NCI-H748 (cell line): Measurements from ENCODE around the gene ANKRD17.
A peak's percentile ranks its signal among the peaks of the same experiment; 100 is the strongest.
"Not testable (repeated sequence)": the region's sequence is repeated elsewhere in the genome, so short reads cannot be mapped to it uniquely, and the experiment has no call there.

Experiments used
- DNase-seq: peaks from one replicate; lab custom pipeline; 2025; ENCODE audit not compliant: unreplicated experiment; lab: John Stamatoyannopoulos, UW

The ANKRD17 gene

DNA sequence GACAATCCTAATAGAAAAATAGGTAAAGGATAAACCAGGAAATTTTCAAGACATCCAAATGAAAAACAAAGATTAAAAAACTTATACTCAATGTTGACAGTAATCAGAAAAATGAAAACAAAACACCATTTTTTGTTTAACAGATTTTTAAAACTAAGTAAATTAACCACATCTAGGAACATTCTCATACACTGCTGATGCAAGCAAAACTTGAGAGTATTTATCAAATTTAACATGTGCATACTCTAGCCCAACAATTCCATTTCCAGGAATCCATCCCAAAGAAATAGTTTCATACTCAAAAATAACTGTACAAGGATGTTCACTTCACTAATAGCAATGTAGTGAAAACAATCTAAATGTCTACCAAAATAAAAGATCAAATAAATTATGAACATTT lies 11.5 kb downstream of the ANKRD17 start:
- DNase-seq = no peak

DNA sequence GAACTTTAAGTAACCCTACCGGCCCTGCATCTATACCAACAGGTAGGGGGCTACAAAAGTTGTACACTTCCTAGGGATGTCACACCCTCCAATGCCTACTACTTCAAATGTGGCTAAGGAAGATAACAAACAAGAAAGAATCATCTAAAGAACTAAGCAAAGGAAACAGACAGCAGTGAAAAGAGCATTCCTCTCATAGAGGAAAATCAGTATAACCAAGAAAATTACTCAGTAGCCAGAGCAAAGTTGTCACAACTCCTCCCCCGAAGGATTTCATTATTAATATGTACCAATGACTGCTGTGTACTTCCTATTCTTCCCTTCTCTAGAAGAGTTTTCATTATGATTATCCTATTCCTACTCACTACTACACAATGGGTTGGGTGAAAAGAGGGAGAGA lies 12.6 kb downstream of the ANKRD17 start:
- DNase-seq = no peak

DNA sequence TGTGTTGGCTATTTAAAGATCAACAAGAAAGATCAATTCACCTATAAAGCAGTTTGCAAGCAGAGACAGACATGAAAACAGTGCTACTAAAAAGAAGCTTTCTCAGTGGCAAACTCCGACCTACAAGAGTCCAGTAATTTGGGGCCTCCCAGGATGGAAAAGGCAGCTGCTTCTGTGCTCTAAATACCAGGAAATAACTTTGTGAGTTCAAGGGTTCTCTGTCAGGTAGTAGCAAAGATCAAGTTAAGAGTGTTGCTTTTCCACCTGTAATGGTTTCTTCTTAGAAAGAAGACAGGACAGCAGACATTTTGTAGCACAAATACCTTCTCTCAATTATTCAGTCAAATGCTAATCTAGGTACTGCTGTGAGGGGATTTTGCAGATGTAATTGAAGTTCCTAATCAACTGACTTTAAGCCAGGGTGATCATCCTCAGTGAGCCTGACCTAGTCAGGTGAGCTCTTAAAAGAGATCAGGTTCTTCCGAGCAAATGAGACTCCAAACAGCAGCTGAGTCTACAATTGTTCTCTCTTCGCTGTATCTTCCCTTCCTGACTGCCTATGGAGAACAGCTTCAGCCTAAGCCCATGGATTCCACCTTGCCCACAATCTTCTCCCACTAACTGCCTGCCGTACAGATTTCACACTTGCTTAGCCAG lies 13.5 kb downstream of the ANKRD17 start:
- no peak for DNase-seq

- DNase-seq = no peak
These were observed 21.6 kb downstream of the ANKRD17 start for GRCh38 chr4:73237044-73237443.

GRCh38 chr4:73236151-73236550 lies 22.4 kb downstream of the ANKRD17 start:
- DNase-seq = no peak

GRCh38 chr4:73234712-73235111 lies 23.9 kb downstream of the ANKRD17 start:
- DNase-seq = no peak

GRCh38 chr4:73231518-73232487 lies 26.8 kb downstream of the ANKRD17 start:
- no peak for DNase-seq

DNA sequence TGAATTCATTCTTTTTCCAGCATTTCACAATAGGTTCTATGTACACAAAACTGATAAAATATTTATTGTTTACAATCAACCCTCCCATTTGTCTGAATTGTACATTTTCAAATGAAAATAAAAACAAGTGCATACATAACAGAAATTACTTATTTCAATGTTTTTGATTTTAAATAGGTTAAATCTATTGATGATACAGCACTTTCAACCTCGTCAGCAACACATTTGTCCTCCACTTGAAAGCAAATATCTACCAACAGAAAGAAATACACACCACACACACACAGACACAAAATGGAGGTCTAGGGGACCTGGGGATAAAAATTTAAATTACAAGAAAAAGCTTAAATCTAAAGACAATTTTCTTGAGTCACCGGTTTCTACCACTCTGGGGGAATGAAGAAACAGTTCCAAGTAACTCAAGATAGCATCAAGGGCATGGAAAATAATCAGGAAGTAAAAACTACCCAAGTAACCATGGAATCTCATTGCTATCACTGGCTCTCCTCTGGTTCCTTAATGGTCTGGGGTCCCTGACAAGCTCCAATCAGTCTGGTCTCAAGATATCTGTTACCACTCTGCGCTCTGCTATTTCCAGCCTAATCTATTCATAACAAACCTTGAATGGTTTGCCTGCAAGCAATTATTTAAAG lies 27.6 kb downstream of the ANKRD17 start:
- no peak for DNase-seq

DNA sequence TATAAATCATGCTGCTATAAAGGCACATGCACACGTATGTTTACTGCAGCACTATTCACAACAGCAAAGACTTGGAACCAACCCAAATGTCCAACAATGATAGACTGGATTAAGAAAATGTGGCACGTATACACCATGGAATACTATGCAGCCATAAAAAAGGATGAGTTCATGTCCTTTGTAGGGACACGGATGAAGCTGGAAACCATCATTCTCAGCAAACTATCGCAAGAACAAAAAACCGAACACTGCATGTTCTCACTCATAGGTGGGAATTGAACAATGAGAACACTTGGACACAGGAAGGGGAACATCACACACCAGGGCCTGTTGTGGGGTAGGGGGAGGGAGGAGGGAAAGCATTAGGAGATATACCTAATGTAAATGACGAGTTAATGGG lies 29.8 kb downstream of the ANKRD17 start:
- not testable (repeated sequence) for DNase-seq

GRCh38 chr4:73224886-73225285 lies 33.7 kb downstream of the ANKRD17 start:
- no peak for DNase-seq

GRCh38 chr4:73223258-73223650 lies 35.3 kb downstream of the ANKRD17 start:
- no peak for DNase-seq

GRCh38 chr4:73222466-73223257 lies 35.9 kb downstream of the ANKRD17 start:
- DNase-seq = peak; percentile 75

DNA sequence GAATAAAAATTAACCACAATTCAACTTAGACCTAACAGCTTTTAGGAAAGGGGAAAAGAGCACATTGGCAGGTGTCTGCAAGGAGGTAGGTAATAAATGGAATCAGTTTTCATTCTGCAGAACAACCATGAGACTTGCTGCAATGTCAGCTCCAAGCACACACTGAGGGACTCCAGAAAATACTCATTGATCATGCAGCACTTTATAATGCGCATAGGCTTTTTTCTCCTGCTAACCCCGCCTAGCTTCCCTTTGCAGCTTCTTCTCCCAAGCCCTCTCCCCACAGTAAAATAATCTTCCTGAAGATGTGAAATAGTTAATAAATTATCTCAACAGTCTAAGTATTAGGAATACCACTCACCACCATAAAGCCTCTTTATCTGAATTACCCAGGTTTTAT lies 36.9 kb downstream of the ANKRD17 start:
- DNase-seq = no peak

- no peak for DNase-seq
These were observed 37.8 kb downstream of the ANKRD17 start for GRCh38 chr4:73220815-73221214.

GRCh38 chr4:73213916-73214653 lies 44.5 kb downstream of the ANKRD17 start:
- DNase-seq = no peak

- no peak for DNase-seq
These were observed 45.4 kb downstream of the ANKRD17 start for GRCh38 chr4:73212982-73213730.

GRCh38 chr4:73211968-73212367 lies 46.6 kb downstream of the ANKRD17 start:
- no peak for DNase-seq

DNA sequence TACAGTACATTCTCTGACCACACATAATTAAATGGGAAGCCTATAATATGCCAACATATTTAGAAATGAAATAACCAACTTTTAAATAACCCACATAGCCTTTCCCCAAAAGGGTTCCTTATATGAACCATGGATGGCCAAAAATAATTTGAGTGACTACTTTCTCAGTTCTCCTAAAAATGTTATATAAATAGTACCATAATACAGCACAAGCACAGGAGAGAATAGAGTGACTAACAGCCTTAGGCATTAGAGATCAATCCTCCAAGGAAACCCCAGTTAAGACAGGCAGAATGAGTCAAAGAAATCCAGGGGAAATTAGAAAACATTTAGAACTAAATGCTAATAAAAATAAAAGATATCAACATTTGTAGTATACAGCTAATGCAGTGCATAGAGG lies 50.2 kb downstream of the ANKRD17 start:
- no peak for DNase-seq

GRCh38 chr4:73206236-73206635 lies 52.4 kb downstream of the ANKRD17 start:
- no peak for DNase-seq

GRCh38 chr4:73205482-73205881 lies 53.1 kb downstream of the ANKRD17 start:
- no peak for DNase-seq
